Tibial nerve (tissue), 4 donors: ENCODE results near the gene FAM83C. TPM values are rescaled to one million over a fixed set of nuclear protein-coding genes. Genes with fewer than 3 reads are reported as not detected.

Source experiments
- DNase-seq, 2 donors: peaks; one replicate each; pipeline ENCODE4 v3.0.0-alpha.2; 2019; ENCODE audit warnings: low spot score in 2 of 2
- H3K27ac ChIP-seq, 4 donors: fragments of 200-600 bp; sonication (generic) in 3 of 4; one replicate each; pipeline ENCODE4 v1.5.1; 2017 to 2019; ENCODE audit warnings: mild to moderate bottlenecking in 1 of 4
- H3K27me3 ChIP-seq, 2 donors: fragments of 200-600 bp; sonication (generic) in 1 of 2; one replicate each; pipeline versions ENCODE4 v1.5.1 to v1.6.0; 2017 to 2019
- H3K36me3 ChIP-seq, 3 donors: fragments of 200-600 bp; sonication (generic); one replicate each; pipeline ENCODE4 v1.5.1; 2018 to 2019
- H3K4me1 ChIP-seq, 4 donors: fragments of 200-600 bp; sonication (generic) in 3 of 4; one replicate each; pipeline ENCODE4 v1.5.1; 2017 to 2019
- H3K4me3 ChIP-seq, 4 donors: fragments of 200-600 bp; sonication (generic) in 3 of 4; one replicate each; pipeline ENCODE4 v1.5.1; 2017 to 2019; ENCODE audit warnings: mild to moderate bottlenecking in 1 of 4, moderate library complexity in 1 of 4
- H3K9me3 ChIP-seq, 4 donors: fragments of 200-600 bp; sonication (generic) in 3 of 4; one replicate each; pipeline ENCODE4 v1.5.1; 2017 to 2019
- EP300 ChIP-seq, 2 donors: sonication (generic); formaldehyde crosslinking; IDR thresholded peaks; one replicate each; pipeline ENCODE4 v1.6.1; 2017; ENCODE audit warnings: antibody characterized with exemption in 2 of 2, mild to moderate bottlenecking in 1 of 2
- POLR2A ChIP-seq, 2 donors: fragments of 450-650 bp; IDR thresholded peaks; one replicate each; pipeline ENCODE4 v1.6.1; 2017; ENCODE audit warnings: antibody characterized with exemption in 2 of 2, mild to moderate bottlenecking in 2 of 2, moderate library complexity in 2 of 2
- WGBS, 2 donors: methylation state at CpG; one replicate each; pipeline ENCODE4 v1.1.5; 2018; 5-methylcytosine and 5-hydroxymethylcytosine counted together
- total RNA-seq, 4 donors: library from RNA; depleted of rRNA; stranded (reverse); fragments of >200 nt; gene quantifications; one replicate each; pipeline ENCODE4 v1.1.0, GENCODE V29; 2016
- TF ChIP-seq, protein P1 (sequence below), 5 experiments: fragments of 200-600 bp in 3 of 5; fragments of 450-650 bp in 2 of 5; sonication (generic) in 3 of 5; IDR thresholded peaks; one replicate each; pipeline ENCODE4 v1.5.1; 2016 to 2019; ENCODE audit warnings: antibody characterized with exemption in 5 of 5, mild to moderate bottlenecking in 3 of 5, moderate library complexity in 2 of 5

The FAM83C gene
- total RNA-seq, 4 donors from 2014 or later = not detected

DNA sequence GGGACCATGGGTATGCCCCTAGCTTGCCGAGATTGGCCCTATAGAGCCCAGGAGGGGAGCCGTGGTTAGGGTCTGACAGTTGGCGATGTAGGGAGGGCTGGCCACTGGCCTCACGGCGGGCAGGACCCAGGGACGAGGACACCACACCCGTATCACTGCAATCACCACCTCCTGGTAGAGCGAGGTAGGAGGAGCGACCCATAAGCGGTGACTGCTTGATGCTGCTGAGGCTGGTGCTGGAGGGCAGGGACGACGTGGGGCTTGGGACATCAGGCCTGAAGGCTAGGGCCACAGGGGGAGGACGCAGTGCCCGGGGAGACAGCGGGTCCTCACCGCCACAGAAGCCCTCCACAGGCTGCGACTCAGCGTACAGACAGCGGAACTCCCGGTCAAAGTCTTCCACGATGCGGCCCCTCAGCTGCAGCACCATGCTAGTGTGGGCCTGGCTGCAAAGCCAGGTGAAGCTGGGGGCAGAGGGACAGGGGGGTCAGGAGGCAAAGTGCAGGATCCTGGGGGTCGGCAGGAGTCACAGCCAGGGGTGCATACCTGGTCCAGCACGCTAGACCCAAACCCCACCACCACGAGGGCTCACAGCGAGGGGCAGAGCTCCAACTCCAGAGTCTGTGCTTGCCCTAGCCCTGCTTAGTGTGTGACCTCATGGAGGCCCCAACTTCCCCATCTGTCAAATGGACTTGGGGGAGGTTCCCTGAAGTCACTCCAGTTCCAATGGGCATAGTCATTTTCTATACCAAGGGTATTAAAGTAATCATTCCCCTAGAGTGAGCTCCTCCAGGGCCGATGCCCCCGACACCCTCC is 4.5 kb downstream of the FAM83C start:
- no peak for DNase-seq
- no peaks in the 10 kb centered on the region for H3K9me3 ChIP-seq
- TF ChIP-seq, protein P1, sequence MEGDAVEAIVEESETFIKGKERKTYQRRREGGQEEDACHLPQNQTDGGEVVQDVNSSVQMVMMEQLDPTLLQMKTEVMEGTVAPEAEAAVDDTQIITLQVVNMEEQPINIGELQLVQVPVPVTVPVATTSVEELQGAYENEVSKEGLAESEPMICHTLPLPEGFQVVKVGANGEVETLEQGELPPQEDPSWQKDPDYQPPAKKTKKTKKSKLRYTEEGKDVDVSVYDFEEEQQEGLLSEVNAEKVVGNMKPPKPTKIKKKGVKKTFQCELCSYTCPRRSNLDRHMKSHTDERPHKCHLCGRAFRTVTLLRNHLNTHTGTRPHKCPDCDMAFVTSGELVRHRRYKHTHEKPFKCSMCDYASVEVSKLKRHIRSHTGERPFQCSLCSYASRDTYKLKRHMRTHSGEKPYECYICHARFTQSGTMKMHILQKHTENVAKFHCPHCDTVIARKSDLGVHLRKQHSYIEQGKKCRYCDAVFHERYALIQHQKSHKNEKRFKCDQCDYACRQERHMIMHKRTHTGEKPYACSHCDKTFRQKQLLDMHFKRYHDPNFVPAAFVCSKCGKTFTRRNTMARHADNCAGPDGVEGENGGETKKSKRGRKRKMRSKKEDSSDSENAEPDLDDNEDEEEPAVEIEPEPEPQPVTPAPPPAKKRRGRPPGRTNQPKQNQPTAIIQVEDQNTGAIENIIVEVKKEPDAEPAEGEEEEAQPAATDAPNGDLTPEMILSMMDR (IDR thresholded peaks at IDR 0.05) = no peak
- TF ChIP-seq POLR2A (IDR thresholded peaks at IDR 0.05) = no peak
- no peak for TF ChIP-seq EP300 (IDR thresholded peaks at IDR 0.05)
- no peaks in the 10 kb centered on the region for H3K36me3 ChIP-seq
- H3K27ac ChIP-seq = no peak overlapping the region
- no peak overlapping the region for H3K4me3 ChIP-seq
- no peaks in the 10 kb centered on the region for H3K27me3 ChIP-seq
- peaks cover 0 to 17% (median 12%) of the 10 kb centered on the region in 4 donors for H3K4me1 ChIP-seq
- WGBS, 2 donors = 82 to 85% methylated on average over 26 to 28 of the region's 28 CpGs

DNA sequence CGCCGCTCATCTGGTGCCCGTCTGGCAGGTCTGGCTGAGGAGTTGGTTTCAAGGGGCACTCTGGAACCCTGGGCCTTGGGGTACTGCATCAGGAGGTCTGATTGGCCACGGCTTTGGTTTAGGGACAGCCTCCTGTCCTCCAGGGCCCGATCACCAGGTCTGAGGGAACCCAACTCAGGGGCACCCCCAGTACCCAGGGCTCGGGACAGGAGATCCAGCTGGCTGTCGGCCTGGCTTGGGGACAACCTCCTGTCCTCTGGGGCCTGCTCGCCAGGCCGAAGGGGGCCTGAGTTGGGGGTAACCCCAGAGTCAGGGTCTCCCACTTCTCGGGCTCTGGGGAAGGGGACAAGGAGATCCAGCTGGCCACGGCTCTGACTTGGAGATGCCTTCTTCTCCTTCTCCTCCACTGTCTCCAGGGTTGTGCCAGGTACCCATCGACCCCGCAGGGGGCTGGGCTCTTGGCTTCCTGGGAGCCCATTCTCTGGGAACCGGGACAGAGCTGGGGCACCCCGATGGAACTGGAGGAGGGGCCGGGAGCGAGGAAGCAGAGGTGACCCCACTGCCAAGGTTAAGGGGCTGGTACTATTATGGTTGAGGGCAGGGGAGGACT is 5.2 kb downstream of the FAM83C start:
- Histone ChIP-seq H3K4me1 (peaks cover 0 to 24% (median 12%) of the 10 kb centered on the region in 4 donors), H3K27me3 (no peaks in the 10 kb centered on the region), H3K9me3 (no peaks in the 10 kb centered on the region), H3K27ac (no peak overlapping the region), H3K4me3 (no peak overlapping the region), H3K36me3 (no peaks in the 10 kb centered on the region)
- DNase-seq = no peak
- TF ChIP-seq, protein P1 (IDR thresholded peaks at IDR 0.05) = no peak
- no peak for TF ChIP-seq EP300 (IDR thresholded peaks at IDR 0.05)
- no peak for TF ChIP-seq POLR2A (IDR thresholded peaks at IDR 0.05)
- 85 to 95% methylated on average over 14 to 16 of the region's 17 CpGs for WGBS, 2 donors

DNA sequence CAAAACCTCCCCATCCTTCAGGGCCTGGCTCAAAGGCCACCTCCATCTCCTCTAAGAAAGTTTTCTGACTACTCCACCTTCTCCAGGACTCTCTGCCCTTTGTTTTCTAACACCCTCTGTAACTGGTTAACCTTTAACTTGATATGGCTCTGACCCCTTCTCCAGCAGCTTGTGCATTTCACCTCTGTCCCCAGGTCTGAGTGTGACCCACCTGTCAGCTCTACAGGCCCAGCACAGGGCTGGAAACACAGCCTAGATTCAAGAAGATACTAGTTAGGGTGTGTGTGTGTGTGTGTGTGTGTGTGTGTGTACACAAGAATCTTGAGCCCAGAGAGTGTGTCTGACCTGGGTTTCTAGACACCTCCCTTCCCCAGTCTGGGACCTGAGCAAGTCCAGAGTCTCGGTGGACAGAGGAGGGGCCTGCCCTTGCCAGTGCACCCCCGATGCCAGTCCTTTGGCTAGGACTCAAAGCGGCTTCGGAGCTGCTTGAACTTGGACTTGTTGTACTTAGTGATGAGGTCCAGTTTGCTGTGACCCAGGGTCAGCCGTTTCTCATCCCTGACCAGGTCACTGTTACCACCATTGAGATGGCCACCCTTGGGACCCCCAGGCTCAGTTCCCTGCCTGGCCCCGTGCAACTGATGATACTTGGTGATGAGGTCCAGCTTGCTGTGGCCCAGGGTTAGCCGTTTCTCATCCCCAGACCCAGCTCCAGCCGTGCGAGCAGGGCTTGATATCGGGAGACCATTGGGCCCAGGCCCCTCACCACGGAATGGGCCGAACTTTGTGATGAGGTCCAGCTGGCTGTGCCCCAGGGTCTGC is 5.9 kb downstream of the FAM83C start:
- H3K36me3 ChIP-seq = no peaks in the 10 kb centered on the region
- TF ChIP-seq, protein P1 (IDR thresholded peaks at IDR 0.05) = no peak
- TF ChIP-seq POLR2A (IDR thresholded peaks at IDR 0.05) (no peak), EP300 (IDR thresholded peaks at IDR 0.05) (no peak)
- DNase-seq = no peak
- no peaks in the 10 kb centered on the region for H3K27me3 ChIP-seq
- peaks cover 0 to 24% (median 12%) of the 10 kb centered on the region in 4 donors for H3K4me1 ChIP-seq
- WGBS, 2 donors = 86 to 93% methylated on average over 6 of the region's 12 CpGs
- no peak overlapping the region for H3K27ac ChIP-seq
- no peak overlapping the region for H3K4me3 ChIP-seq
- no peaks in the 10 kb centered on the region for H3K9me3 ChIP-seq

DNA sequence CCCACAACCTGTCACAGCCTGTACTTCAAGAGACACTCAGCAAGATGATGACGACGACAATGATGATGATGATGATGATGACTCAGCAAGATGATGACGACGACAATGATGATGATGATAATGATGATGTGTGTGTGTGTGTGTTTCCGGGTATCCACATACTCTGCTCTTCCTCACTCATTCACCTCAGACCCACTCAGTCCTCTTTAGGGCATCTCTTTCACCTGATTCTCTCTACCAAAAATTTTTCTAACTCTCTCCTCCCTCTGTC is 6.5 kb downstream of the FAM83C start:
- 80 to 86% methylated on average over 5 of the region's 5 CpGs for WGBS, 2 donors
- Histone ChIP-seq H3K27me3 (no peaks in the 10 kb centered on the region), H3K9me3 (no peaks in the 10 kb centered on the region), H3K27ac (no peak overlapping the region), H3K36me3 (peaks cover 0 to 1% (median 0%) of the 10 kb centered on the region in 3 donors), H3K4me3 (no peak overlapping the region), H3K4me1 (peaks cover 0 to 24% (median 12%) of the 10 kb centered on the region in 4 donors)
- TF ChIP-seq EP300 (IDR thresholded peaks at IDR 0.05) = no peak
- DNase-seq = no peak

DNA sequence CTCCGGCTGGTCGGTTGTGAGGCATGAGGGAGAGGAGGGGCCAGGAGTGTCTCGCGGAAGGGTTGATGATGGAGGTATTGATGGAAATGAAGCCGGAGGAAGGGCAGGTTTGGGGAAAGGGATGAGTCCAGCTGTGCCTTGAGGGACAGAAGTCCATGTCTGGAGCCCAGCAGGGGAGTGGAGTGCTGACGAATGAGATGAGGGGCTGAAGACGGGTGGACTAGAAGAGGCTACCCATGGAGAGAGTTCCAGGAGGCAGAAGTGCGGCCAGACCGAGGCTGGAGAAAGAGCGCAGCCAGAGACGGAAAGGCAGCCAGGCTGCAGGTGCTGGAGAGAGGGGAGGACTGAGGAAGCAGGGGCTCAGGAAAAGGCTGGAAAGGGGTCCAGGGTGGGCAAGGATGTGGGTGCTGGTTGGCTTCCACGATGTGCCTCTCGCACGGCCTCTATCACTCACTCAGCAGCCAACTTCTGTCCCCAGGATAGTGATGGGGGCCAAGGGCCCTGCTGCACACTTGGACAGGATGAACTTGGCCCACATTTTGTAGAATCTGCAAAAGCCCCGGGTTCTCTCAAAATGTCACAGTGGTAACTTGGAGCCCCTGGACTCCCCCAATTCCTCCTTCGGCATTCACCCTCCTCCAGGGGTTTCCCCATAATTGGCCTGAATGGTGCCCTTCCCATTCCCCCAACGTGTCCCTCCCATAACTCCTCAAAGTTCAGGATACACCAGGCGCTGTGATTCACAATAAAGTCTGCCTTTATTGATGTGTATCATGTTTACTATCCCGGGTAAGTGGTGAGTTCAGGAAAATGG is 7.0 kb downstream of the FAM83C start:
- no peaks in the 10 kb centered on the region for H3K9me3 ChIP-seq
- peak overlapping the region; percentile 66 to 89 (median 86) for H3K27ac ChIP-seq
- peaks cover 0 to 24% (median 12%) of the 10 kb centered on the region in 4 donors for H3K4me1 ChIP-seq
- TF ChIP-seq EP300 (IDR thresholded peaks at IDR 0.05) = no peak
- TF ChIP-seq POLR2A (IDR thresholded peaks at IDR 0.05) = no peak
- TF ChIP-seq, protein P1 (IDR thresholded peaks at IDR 0.05) = no peak
- peak overlapping the region; percentile 73 to 97 (median 81) for H3K4me3 ChIP-seq
- H3K36me3 ChIP-seq = peaks cover 0 to 7% (median 0%) of the 10 kb centered on the region in 3 donors
- no peaks in the 10 kb centered on the region for H3K27me3 ChIP-seq
- no peak for DNase-seq
- WGBS, 2 donors = 45 to 46% methylated on average over 19 of the region's 19 CpGs
